ENCODE results near the gene SLC5A1.
A peak's percentile ranks its signal among the peaks of the same experiment; 100 is the strongest.

The SLC5A1 gene

DNA sequence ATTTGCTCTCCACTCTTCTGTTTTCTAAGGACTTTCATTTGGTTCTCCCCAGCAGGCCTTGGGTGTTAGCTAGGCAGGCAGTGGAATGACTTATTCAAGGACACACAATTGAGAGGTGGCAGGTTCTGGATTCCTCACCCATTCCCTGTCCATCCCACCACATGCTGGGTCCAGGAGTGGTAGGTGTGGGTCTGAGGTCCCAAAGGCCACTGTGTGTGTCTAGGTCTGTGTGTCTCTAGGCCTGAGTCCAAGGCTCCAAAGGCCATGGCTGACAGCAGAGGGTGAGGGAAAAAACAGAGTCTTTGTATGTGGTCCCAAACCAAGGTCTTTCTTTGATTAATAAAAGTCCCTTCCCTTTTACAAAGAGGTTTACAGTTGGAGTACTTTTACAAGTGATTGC is 40.8 kb downstream of the SLC5A1 start:
- H3K27ac ChIP-seq: no peak overlapping the region
- TF ChIP-seq ZFX (IDR thresholded peaks at IDR 0.05): no peak
- TF ChIP-seq, protein P1, sequence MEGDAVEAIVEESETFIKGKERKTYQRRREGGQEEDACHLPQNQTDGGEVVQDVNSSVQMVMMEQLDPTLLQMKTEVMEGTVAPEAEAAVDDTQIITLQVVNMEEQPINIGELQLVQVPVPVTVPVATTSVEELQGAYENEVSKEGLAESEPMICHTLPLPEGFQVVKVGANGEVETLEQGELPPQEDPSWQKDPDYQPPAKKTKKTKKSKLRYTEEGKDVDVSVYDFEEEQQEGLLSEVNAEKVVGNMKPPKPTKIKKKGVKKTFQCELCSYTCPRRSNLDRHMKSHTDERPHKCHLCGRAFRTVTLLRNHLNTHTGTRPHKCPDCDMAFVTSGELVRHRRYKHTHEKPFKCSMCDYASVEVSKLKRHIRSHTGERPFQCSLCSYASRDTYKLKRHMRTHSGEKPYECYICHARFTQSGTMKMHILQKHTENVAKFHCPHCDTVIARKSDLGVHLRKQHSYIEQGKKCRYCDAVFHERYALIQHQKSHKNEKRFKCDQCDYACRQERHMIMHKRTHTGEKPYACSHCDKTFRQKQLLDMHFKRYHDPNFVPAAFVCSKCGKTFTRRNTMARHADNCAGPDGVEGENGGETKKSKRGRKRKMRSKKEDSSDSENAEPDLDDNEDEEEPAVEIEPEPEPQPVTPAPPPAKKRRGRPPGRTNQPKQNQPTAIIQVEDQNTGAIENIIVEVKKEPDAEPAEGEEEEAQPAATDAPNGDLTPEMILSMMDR (conservative IDR thresholded peaks at IDR 0.05): no peak

DNA sequence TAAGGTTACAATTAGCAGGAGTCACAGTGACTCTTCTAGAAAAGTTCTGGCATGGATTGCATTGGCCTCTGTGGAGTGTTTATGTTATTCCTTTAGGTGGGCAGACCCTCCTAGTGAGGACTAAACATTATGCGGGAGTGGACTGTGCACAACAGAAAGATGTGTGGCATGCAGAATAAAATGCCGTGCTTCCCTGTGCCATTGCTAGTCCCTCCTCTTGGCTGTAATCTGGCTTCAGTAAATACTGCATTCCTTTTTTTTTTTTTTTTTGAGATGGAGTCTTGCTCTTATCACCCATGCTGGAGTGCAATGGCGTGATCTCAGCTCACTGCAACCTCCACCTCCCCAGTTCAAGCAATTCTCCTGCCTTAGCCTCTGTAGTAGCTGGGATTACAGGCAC is 45.0 kb downstream of the SLC5A1 start:
- no peak for TF ChIP-seq ZFX (IDR thresholded peaks at IDR 0.05)
- TF ChIP-seq, protein P1 (conservative IDR thresholded peaks at IDR 0.05): no peak
- H3K27ac ChIP-seq: no peak overlapping the region

DNA sequence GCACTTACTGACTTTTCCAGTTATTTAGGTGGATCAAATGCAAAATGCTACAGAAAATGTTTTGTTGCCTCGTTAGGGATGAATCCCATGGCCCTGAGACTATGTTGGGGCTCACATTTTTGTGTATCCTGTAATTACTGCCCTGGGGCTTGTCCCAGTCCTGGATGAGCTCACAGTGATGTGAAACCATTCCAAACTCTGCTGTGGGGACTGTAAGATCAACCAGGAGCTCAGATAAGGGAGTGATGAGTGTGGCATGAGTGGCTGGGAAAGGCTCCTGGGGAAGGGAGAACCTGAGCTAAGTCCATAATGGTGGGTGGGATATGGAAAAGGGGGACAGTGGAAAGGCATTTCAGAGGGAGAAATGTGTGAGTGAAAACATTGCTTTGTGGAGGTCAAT is 54.0 kb downstream of the SLC5A1 start:
- H3K27ac ChIP-seq: no peak overlapping the region
- TF ChIP-seq, protein P1 (conservative IDR thresholded peaks at IDR 0.05): no peak
- TF ChIP-seq ZFX (IDR thresholded peaks at IDR 0.05): no peak

DNA sequence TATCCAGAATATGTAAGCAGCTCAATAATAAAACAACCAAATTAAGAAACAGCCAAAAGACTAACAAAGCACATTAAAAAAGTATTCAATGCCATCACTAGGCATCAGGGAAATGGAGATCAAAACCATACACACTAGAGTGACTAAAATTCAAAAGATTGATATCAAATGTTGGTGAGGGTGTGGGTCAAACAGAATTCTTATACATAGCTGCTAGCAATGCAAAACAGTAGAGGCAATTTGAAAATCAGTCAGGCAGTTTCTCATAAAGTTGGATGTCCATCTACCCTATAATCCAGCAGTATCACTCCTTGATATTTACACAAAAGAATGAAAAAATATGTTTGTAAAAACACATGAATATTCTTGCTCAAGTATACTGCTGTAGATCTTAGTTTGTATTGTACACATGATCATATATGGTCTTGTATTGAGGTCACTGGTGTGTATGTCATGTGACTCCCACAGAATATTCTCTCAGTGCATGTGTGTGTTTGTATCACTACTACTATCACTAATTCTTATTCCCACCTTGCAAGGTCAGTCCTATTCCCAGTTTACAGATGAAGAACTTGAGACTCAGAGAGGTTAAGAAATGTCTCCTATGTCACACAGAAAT is 54.9 kb downstream of the SLC5A1 start:
- H3K27ac ChIP-seq: no peak overlapping the region
- no peak for TF ChIP-seq ZFX (IDR thresholded peaks at IDR 0.05)
- TF ChIP-seq, protein P1 (conservative IDR thresholded peaks at IDR 0.05): no peak

DNA sequence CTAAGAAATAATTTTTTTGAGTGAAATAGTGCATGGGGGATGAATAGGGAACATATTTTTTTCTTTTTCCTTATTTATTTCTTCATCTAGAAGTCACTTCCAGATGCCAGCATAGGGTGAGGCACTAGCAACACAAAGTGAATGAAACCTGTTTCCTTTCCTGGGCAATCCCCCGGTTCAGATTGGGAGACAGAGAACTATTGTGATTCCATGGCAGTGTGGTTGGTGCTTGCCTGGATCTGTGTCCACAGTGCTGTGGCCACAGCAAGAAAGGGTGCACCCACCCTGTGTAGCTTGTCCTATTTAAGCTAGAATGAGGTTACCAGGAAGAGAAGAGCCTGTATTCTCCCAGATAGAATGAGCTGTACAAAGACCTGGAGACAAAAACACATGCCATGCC is 57.6 kb downstream of the SLC5A1 start:
- no peak for TF ChIP-seq ZFX (IDR thresholded peaks at IDR 0.05)
- TF ChIP-seq, protein P1 (conservative IDR thresholded peaks at IDR 0.05): no peak
- H3K27ac ChIP-seq: no peak overlapping the region

DNA sequence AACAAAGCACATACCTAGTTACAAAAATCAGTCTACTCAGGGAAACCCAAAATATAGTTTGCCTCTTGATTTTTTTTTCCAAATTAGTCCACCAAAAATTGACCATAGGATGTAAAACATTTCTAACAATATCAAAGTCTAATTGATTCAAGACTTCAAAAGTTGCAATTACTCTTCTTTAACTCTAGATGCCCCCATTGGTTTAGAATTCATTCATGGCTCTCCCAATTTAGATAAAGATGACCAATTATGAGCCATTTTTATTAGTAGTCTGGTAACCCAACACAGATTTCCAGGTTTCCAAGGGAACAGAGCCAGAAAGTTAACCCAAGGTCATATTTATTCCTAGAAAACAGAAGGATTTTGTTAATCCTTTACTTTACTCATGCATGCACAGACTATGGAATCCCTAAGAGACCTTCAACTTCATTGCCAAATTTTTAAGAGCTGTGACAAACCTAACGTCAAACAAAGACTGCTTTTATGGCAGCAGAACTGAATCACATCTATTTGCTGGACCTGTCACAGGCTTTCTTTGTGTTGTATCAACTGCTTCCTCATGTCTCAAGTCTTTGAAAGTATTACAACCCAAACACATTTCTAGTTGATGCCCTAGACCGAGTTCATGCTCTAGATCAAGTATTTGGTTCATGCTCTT is 60.7 kb downstream of the SLC5A1 start:
- TF ChIP-seq, protein P1 (conservative IDR thresholded peaks at IDR 0.05): peak; percentile 54
- no peak for TF ChIP-seq ZFX (IDR thresholded peaks at IDR 0.05)

DNA sequence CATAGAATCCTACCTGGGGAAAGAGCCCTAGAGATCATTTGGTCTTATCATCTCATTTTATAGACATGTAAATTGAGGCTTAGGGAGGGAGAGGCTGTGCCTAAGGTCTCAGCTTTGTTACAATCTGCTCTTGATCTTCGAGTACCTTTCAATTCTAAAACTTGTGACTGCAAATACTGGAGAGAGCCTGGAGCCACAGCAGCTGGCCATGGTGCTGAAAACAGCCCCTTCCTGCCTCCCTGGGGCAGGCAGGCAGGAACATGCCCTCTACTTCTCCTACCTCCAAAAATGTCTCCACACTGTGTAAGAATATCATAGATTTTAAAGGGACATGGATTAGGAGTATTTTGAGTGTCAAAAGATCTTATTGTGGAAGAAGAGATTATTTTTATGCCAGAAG is 63.9 kb downstream of the SLC5A1 start:
- TF ChIP-seq, protein P1 (conservative IDR thresholded peaks at IDR 0.05): no peak
- TF ChIP-seq ZFX (IDR thresholded peaks at IDR 0.05): no peak
- H3K27ac ChIP-seq: no peak overlapping the region

More for the DNA sequence above, 60.7 kb downstream of the SLC5A1 start:
- H3K27ac ChIP-seq: no peak overlapping the region
